SK-N-DZ (cell line): Measurements from ENCODE around the gene PDIA2.

Experiments used
- DNase-seq: peaks from one replicate; pipeline ENCODE4 v3.0.0-alpha.2; 2015; ENCODE audit warnings: low spot score

PDIA2 gene

GRCh38 chr16:280005-280460 is 2.9 kb upstream of the PDIA2 start:
- DNase-seq = no peak

- no peak for DNase-seq
These were observed 2.4 kb upstream of the PDIA2 start, which contains the start of gene ARHGDIG for GRCh38 chr16:280552-280951. TSS of gene ARHGDIG (plus strand) at chr16:280591. CDS start at chr16:280681, 90 bp downstream.

DNA sequence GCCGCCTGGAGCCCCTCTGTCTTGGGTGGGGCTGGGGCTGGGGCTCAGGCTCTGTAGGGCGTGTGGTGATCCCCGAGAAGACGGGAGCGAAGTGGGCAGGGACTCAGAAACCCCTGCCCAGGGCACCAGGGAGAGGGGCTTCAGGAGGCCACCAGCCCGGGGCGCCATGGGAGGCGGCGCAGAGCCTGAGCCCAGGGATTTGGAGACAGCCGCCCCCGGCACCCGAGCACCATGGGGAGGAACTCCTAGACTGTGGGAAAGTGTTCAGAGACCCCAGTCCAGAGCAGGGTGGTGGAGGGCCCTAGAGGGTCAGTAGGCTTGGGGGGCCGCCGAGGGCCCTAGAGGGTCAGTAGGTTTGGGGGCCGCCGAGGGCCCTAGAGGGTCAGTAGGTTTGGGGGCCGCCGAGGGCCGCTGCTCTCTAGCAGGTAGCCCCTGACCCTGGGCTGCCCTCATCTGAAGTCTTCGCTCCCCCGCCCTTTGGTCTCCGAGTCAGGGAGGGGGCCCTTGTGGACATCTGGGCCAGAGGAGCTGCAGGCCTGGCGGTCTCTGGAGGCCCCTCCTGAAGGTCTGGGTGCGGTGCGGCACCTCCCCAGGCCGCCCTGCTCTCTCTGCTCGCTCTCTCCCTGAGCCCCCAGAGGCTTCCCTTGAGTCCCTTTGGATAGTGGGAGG is 1.8 kb upstream of the PDIA2 start:
- DNase-seq = no peak

DNA sequence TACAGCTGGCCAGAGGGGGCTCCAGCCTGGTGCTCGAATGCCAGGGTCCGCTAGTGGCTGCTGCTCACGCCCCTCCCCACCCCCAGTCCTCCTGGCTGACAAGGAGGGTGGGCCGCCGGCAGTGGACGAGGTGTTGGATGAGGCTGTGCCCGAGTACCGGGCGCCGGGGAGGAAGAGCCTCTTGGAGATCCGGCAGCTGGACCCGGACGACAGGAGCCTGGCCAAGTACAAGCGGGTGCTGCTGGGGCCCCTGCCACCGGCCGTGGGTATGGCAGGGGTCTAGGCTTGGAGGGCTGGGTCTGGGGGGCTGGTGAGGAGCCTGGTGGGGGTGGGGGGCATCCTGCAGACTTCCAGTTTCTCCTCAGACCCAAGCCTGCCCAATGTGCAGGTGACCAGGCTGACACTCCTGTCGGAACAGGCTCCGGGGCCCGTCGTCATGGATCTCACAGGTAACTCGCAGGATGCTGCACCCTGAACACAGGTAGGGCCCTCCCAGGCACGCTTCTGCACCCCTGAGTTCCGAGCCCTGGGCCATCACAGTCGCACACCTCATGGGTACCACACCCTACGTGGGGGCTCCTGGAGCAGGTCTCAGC is 1.2 kb upstream of the PDIA2 start:
- no peak for DNase-seq

DNA sequence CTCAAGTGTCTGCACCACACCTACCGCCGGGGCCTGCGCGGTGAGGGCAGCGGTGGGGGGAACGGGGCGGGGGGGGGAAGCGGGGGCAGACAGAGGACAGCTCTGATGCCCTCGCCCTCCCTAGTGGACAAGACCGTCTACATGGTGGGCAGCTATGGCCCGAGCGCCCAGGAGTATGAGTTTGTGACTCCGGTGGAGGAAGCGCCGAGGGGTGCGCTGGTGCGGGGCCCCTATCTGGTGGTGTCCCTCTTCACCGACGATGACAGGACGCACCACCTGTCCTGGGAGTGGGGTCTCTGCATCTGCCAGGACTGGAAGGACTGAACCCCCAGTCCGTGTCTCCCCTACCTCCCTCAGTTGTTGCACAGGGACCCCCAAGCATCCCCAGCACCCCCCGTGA is 473 bp upstream of the PDIA2 start:
- DNase-seq = no peak

- DNase-seq = no peak
These were observed 1.5 kb downstream of the PDIA2 start for GRCh38 chr16:284204-285120.

DNA sequence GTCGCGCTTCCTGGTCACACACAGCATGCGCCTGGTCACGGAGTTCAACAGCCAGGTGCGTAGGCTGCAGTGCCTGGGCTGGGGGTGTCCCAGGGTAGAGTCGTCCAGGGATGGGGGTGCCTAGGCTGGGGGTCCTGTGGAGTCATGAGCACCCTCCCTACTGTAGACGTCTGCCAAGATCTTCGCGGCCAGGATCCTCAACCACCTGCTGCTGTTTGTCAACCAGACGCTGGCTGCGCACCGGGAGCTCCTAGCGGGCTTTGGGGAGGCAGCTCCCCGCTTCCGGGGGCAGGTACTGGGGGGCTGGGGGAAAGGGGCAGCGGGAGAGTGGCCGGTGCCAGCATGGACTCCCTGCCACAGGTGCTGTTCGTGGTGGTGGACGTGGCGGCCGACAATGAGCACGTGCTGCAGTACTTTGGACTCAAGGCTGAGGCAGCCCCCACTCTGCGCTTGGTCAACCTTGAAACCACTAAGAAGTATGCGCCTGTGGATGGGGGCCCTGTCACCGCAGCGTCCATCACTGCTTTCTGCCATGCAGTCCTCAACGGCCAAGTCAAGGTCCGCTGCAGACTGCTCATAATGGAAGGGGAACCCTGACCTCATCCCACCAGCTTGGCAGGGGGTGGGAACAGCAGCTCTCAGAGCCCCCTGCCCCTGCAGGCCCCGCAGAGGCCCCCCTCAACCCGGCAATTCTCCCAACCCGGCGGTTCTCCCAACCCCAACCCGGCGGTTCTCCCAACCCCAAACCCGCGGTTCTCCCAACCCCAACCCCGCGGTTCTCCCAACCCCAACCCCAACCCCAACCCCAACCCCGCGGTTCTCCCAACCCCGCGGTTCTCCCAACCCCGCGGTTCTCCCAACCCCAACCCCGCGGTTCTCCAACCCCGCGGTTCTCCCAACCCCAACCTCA is 2.4 kb downstream of the PDIA2 start:
- DNase-seq = no peak

DNA sequence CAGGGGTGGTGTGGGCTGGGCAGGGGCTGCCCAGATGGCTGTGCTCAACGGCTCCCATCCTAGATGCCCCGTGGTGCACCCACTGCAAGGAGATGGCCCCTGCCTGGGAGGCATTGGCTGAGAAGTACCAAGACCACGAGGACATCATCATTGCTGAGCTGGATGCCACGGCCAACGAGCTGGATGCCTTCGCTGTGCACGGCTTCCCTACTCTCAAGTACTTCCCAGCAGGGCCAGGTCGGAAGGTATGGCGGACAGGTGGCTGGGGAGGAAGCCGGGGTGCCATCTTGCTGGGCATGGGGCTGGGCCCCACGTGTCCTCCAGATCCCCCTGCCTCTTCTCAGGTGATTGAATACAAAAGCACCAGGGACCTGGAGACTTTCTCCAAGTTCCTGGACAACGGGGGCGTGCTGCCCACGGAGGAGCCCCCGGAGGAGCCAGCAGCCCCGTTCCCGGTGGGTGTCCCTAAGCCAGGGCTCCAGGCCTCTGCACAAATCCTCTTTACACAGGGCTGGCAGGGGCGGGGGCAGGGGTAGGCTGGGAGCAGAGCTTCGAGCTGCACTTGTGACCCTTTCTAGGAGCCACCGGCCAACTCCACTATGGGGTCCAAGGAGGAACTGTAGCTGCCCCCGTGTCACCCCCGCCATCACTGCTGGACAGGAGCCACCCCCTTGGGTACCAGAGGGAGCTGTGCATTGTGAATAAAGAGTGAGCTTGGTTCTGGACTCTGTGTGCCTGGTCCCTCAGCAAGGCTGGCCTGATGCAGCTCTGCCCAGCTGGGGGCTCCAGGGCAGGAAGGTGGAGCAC is 3.7 kb downstream of the PDIA2 start:
- no peak for DNase-seq

DNA sequence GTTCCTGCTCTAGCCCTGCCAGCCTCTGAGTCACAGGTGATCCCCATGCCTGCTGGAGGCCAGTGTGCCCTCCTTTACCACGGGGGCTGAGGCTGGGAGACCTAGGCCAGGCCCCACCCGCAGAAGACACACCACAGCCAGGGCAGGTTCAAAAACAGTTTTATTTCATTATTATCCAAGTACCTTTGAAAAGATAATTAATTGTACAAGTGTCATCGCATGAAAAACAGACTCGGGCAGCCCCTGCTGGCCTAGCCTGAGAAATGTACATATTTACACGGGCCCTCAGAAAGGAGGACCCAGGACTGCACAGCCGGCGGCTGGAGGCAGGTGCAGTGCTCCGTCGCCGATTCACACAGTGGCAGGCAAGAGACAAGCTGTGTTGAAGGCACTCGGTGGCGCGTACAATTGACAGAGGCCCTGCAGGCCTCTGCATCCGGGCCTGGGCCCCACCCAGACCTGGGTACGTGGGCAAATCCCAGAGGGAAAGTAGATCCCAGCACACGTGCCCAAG is 4.4 kb downstream of the PDIA2 start:
- DNase-seq = no peak

- no peak for DNase-seq
These were observed 5.3 kb downstream of the PDIA2 start for GRCh38 chr16:287981-288920.

- no peak for DNase-seq
These were observed 6.5 kb downstream of the PDIA2 start for GRCh38 chr16:289395-289997.

GRCh38 chr16:290015-290680 is 7.2 kb downstream of the PDIA2 start:
- no peak for DNase-seq

GRCh38 chr16:290681-291405 is 7.9 kb downstream of the PDIA2 start:
- no peak for DNase-seq

GRCh38 chr16:291539-291938 is 8.6 kb downstream of the PDIA2 start:
- no peak for DNase-seq

GRCh38 chr16:293043-293775 is 10.2 kb downstream of the PDIA2 start:
- no peak for DNase-seq

GRCh38 chr16:296276-296675 is 13.3 kb downstream of the PDIA2 start:
- no peak for DNase-seq
